Endodermal cell (in vitro differentiated cells): ENCODE measurements around the gene ALDH3B2. TPM values are rescaled to one million over a fixed set of nuclear protein-coding genes. Genes with fewer than 3 reads are reported as not detected.

Experiments
- DNase-seq: peaks from one replicate; pipeline ENCODE4 v3.0.0-alpha.2; 2017
- H3K27ac ChIP-seq: 2 replicates; pipeline ENCODE4 v1.5.1; 2013; ENCODE audit warnings: mild to moderate bottlenecking, low read depth, low read length, moderate library complexity
- H3K27me3 ChIP-seq: 2 replicates; pipeline ENCODE4 v1.6.1; 2013; ENCODE audit warnings: mild to moderate bottlenecking, low read length, moderate library complexity; ENCODE audit not compliant: insufficient read depth, control insufficient read depth, poor library complexity, severe bottlenecking
- H3K36me3 ChIP-seq: 2 replicates; pipeline ENCODE4 v1.7.0; 2013; ENCODE audit warnings: mild to moderate bottlenecking, low read length, moderate library complexity; ENCODE audit not compliant: control insufficient read depth, insufficient read depth
- H3K4me1 ChIP-seq: one replicate; pipeline ENCODE4 v1.7.0; 2013; ENCODE audit warnings: low read length; ENCODE audit not compliant: control insufficient read depth, insufficient read depth
- H3K4me3 ChIP-seq: 2 replicates; pipeline ENCODE4 v1.5.1; 2013; ENCODE audit warnings: mild to moderate bottlenecking, low read length, moderate library complexity
- H3K9ac ChIP-seq: 2 replicates; pipeline ENCODE4 v1.6.1; 2013; ENCODE audit warnings: mild to moderate bottlenecking, low read length, moderate library complexity; ENCODE audit not compliant: poor library complexity, severe bottlenecking; ENCODE audit errors: extremely low read depth
- H3K9me3 ChIP-seq: 2 replicates; pipeline ENCODE4 v1.6.1; 2013; ENCODE audit warnings: mild to moderate bottlenecking, low read length, moderate library complexity; ENCODE audit not compliant: control insufficient read depth
- H3K27ac Mint-ChIP-seq: 2 replicates; pipeline ENCODE4 v1.8.0; 2020; ENCODE audit warnings: mixed read lengths
- H3K27me3 Mint-ChIP-seq: 2 replicates; pipeline ENCODE4 v1.8.0; 2021; ENCODE audit warnings: mild to moderate bottlenecking, mixed read lengths; ENCODE audit not compliant: insufficient read depth
- H3K36me3 Mint-ChIP-seq: 2 replicates; pipeline ENCODE4 v1.8.0; 2020; ENCODE audit warnings: low read depth, mixed read lengths
- H3K4me1 Mint-ChIP-seq: 2 replicates; pipeline ENCODE4 v1.8.0; 2020; ENCODE audit warnings: mixed read lengths
- H3K4me3 Mint-ChIP-seq: 2 replicates; pipeline ENCODE4 v1.8.0; 2020; ENCODE audit warnings: mild to moderate bottlenecking, moderate library complexity, mixed read lengths
- H3K9me3 Mint-ChIP-seq: 2 replicates; pipeline ENCODE4 v1.8.0; 2020; ENCODE audit warnings: mild to moderate bottlenecking, mixed read lengths
- WGBS, 2 experiments: methylation state at CpG; one replicate each; pipeline versions ENCODE4 v1.1.5 to v1.1.7; 2013; ENCODE audit warnings: missing lambda C conversion rate in 2 of 2, mixed read lengths in 1 of 2; ENCODE audit not compliant: insufficient coverage in 1 of 2, insufficient read length in 1 of 2; 5-methylcytosine and 5-hydroxymethylcytosine counted together
- total RNA-seq, 2 donors: library from RNA; stranded (reverse); fragmentation: NEBNext Ultra II Directional in 1 of 2; extraction: Animal tissue kit (Norgen Biotek cat#: 25700) in 1 of 2; gene quantifications; 2 replicates in 1 of 2; 3 replicates in 1 of 2; pipeline ENCODE4 v1.2.1, GENCODE V29; 2021
- TF ChIP-seq, protein P1 (sequence below): fragments of 200-600 bp; sonication (generic); conservative IDR thresholded peaks from 2 replicates; pipeline ENCODE4 v1.5.0; 2021; ENCODE audit warnings: antibody characterized with exemption, mild to moderate bottlenecking

ALDH3B2 gene
- total RNA-seq, 2 donors from 2014 or later: not detected

DNA sequence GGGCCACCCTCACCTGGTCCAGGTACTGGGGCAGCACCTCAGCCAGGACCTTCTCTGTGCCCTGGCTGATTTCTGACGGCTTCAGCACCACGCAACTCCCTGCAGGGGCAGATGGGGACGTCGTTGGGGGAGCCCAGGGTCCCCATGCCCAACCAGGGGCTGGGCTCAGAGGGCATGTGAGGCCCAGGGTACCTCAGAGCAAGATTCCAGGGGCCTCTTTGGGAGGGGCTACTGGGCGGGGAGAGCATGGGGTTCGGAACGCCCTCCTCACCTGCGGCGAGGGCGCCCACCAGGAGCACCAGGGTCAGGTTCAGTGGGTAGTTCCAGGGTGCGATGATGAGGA is 8.1 kb downstream of the ALDH3B2 start:
- Histone ChIP-seq H3K4me1 (no peaks in the 10 kb centered on the region), H3K9me3 (no peaks in the 10 kb centered on the region), H3K9ac (no peak overlapping the region), H3K36me3 (no peaks in the 10 kb centered on the region), H3K27me3 (no peaks in the 10 kb centered on the region), H3K27ac (no peak overlapping the region), H3K4me3 (no peak overlapping the region)
- no peak for DNase-seq
- Mint-ChIP-seq H3K4me3 (no peak overlapping the region), H3K27me3 (peaks cover 3% of the 10 kb centered on the region), H3K27ac (no peak overlapping the region), H3K9me3 (no peaks in the 10 kb centered on the region), H3K4me1 (no peaks in the 10 kb centered on the region), H3K36me3 (no peaks in the 10 kb centered on the region)
- 91 to 92% methylated on average over 9 to 11 of the region's 11 CpGs for WGBS, 2 experiments
- TF ChIP-seq, protein P1, sequence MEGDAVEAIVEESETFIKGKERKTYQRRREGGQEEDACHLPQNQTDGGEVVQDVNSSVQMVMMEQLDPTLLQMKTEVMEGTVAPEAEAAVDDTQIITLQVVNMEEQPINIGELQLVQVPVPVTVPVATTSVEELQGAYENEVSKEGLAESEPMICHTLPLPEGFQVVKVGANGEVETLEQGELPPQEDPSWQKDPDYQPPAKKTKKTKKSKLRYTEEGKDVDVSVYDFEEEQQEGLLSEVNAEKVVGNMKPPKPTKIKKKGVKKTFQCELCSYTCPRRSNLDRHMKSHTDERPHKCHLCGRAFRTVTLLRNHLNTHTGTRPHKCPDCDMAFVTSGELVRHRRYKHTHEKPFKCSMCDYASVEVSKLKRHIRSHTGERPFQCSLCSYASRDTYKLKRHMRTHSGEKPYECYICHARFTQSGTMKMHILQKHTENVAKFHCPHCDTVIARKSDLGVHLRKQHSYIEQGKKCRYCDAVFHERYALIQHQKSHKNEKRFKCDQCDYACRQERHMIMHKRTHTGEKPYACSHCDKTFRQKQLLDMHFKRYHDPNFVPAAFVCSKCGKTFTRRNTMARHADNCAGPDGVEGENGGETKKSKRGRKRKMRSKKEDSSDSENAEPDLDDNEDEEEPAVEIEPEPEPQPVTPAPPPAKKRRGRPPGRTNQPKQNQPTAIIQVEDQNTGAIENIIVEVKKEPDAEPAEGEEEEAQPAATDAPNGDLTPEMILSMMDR: no peak

DNA sequence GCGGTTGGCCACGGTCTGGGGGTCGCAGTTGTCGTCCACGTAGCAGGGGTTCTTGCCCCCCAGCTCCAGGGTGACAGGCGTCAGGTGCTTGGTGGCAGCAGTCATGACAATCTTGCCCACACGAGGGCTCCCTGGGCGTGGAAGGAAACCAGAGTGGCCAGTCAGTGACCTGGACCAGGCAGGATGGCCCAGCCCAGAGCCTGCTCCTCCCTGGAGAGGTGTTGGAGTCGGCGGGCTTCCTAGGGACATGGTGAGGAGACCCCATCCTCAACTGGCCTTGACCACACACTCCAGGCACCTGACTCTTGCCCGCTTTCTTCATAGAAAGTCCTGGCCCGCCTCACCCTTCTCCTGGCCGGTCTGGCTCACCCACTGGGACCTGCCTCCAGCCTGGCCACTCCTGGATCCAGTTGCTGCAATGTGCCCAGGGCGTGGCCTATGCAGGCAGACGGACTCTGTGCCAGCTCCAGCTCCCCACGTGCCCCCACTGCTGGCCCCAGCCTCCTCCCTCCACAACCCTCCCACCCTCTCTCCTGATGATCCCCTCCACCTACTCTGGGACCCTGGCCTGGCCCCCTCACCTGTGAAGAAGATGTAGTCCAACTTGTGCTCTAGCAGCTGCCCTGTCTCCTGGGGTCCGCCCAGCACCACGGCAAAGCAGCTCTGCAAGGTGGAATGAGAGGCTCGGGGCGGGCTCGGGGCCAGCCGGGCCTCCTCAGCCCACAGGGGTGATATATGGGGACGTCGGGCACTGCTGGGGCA is 8.7 kb downstream of the ALDH3B2 start:
- Histone ChIP-seq H3K9ac (no peak overlapping the region), H3K4me1 (no peaks in the 10 kb centered on the region), H3K27ac (no peak overlapping the region), H3K36me3 (no peaks in the 10 kb centered on the region), H3K4me3 (no peak overlapping the region), H3K27me3 (no peaks in the 10 kb centered on the region), H3K9me3 (no peaks in the 10 kb centered on the region)
- H3K9me3 Mint-ChIP-seq: no peaks in the 10 kb centered on the region
- TF ChIP-seq, protein P1: peak; percentile 52
- peaks cover 3% of the 10 kb centered on the region for H3K27me3 Mint-ChIP-seq
- no peak overlapping the region for H3K27ac Mint-ChIP-seq
- WGBS, 2 experiments: 83 to 86% methylated on average over 16 to 24 of the region's 24 CpGs
- H3K4me3 Mint-ChIP-seq: no peak overlapping the region
- H3K36me3 Mint-ChIP-seq: no peaks in the 10 kb centered on the region
- no peaks in the 10 kb centered on the region for H3K4me1 Mint-ChIP-seq
- DNase-seq: peak; percentile 60

DNA sequence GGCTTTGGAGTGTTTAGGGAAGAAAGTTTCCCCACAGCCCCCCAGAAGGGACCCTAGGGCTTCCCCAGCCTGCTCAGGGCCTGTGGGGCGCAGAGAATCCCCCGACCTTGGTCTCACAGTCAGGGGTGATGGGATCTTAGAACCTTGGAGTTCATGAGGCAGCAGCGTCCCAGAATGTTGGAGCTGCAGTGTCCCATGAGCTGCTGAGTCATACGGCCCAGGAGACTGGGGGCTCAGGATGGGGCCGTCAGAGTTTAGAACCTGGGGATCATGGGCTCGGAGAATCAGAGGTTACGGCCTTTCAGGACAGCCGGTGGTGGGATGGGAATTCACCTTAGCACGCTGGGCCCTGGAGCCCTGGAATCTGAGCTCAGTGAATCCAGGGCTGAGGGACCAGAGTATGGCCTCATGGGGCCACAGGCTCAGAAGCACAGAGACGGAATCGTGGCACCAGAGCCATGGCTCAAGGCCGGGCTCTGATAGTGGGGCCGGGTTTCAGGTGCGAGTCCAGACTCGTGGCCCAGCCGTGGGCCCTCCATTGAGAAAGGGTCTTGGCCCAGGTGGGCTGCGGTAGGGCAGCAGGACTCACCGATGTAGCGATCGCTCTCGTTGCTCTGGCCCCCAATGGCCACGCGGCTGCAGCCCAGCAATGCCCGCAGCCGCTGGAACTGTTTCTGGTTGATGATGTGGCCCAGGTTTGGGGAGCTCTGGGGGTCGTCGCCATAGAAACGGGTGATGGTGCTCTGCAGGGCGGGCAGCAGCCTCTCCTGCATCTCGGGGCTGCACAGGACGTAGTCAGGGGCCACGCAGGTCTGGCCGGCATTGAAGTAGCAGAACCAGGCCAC is 9.5 kb downstream of the ALDH3B2 start:
- peaks cover 3% of the 10 kb centered on the region for H3K27me3 Mint-ChIP-seq
- WGBS, 2 experiments: 90 to 92% methylated on average over 26 to 33 of the region's 33 CpGs
- no peaks in the 10 kb centered on the region for H3K9me3 Mint-ChIP-seq
- H3K36me3 Mint-ChIP-seq: no peaks in the 10 kb centered on the region
- no peak overlapping the region for H3K4me3 Mint-ChIP-seq
- H3K36me3 ChIP-seq: no peaks in the 10 kb centered on the region
- H3K27me3 ChIP-seq: no peaks in the 10 kb centered on the region
- H3K27ac ChIP-seq: no peak overlapping the region
- TF ChIP-seq, protein P1: no peak
- H3K27ac Mint-ChIP-seq: no peak overlapping the region
- no peaks in the 10 kb centered on the region for H3K4me1 ChIP-seq
- H3K4me1 Mint-ChIP-seq: no peaks in the 10 kb centered on the region
- no peak overlapping the region for H3K4me3 ChIP-seq
- no peak overlapping the region for H3K9ac ChIP-seq
- no peaks in the 10 kb centered on the region for H3K9me3 ChIP-seq
- DNase-seq: no peak
